GDM1 (cell line): ENCODE data around the gene FOLR1.
"Not testable (repeated sequence)": the region's sequence is repeated elsewhere in the genome, so short reads cannot be mapped to it uniquely, and the experiment has no call there.

ENCODE experiments used
- DNase-seq: peaks from one replicate; lab custom pipeline; 2025; lab: John Stamatoyannopoulos, UW

The FOLR1 gene

DNA sequence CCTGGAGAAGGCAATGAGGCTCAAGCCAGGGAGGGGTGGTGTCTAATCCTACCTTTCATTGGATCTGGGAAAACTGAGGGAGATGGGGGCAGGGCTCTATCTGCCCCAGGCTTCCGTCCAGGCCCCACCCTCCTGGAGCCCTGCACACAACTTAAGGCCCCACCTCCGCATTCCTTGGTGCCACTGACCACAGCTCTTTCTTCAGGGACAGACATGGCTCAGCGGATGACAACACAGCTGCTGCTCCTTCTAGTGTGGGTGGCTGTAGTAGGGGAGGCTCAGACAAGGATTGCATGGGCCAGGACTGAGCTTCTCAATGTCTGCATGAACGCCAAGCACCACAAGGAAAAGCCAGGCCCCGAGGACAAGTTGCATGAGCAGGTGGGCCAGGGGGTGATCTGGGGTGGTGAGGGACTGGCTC is at the start of gene FOLR1:
TSS of gene FOLR1 (plus strand) at position 180 of the 421 bp plus-strand sequence. CDS start at position 214, 34 bp downstream.
- DNase-seq, result no peak

DNA sequence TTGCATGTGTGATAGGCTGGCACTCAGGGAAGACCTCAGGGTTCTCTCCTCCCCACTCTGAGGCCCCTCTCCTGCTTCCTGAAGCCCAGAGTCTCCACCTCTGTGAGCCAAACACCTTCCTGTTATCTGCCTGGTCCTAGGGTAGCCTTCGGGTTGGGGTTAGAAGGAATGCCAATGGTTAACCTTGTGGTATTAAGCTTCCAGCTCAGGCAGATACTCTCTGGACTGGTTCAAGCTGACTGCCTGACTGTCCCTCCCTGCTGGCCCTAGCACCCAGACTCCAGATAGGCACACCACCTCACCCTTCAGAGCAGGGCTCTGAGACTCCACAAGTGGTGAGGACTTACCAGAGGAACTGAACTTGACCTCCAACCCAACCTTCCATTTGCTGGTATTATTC is 49.4 kb upstream of the FOLR1 start:
- not testable (repeated sequence) for DNase-seq

DNA sequence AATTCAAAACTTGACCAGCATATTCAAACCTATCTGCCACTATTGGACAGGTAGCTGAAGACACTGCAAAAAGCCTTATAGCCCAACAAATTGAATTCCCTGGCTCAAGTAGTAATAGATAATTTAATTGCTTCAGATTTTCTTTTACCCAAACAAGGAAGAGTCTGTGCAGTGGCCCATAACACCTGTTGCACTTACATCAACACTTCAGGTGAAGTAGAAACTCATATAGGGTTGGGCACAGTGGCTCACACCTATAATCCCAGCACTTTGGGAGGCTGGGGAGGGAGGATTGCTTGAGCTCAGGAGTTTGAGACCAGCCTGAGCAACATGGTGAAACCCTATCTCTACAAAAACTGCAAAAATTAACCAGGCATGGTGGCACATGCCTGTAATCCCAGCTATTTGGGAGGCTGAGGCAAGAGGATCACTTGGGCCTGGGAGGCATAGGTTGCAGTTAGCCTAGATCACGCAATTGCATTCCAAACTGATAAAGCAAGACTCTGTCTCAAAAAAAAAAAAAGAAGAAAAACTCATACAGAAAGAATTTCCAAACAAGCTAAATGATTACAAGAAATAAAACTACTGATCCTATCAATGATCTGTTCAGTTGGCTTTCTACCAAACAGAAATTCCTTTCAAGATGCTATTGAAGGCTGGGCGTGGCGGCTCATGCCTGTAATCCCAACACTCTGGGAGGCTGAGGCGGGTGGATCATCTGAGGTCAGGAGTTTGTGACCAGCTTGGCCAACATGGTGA is 47.0 kb upstream of the FOLR1 start:
- no peak for DNase-seq

DNA sequence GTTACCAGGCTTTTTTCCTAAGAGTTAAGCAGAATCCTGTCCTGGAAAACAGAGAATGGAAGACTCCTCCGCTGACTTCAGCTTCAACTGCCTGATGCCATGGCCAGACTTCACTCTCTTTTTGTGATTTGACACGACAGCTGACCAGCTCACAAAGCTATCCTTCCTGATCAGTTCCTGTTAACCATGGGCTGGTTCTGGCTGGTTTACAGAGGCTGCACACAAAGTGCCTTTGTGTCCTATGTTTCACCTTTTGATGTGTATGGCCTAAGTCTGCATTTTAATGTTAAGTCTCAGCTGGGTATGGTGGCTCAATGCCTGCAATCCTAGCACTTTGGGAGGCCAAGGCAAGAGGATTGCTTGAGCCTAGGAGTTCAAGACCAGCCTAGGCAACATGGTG is 45.3 kb upstream of the FOLR1 start:
- DNase-seq, result no peak

DNA sequence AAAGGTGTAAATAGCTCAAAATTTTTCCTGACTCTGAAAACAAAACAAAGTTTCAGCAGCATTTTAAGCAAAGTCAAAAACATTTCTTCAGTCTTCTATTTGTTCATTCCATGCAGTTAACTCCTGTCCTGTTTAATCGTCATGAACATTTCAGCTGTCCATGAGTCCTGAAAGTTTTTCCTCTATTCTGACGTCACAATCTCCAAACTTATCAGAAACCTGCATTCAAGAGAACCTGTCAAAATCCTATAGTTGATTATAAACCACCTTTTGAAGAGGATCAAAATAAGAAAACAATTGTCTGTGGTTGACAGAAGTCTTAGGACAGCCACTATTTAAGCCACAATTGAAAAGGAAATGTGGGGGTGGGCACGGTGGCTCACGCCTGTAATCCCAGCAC is 41.1 kb upstream of the FOLR1 start:
- no peak for DNase-seq

DNA sequence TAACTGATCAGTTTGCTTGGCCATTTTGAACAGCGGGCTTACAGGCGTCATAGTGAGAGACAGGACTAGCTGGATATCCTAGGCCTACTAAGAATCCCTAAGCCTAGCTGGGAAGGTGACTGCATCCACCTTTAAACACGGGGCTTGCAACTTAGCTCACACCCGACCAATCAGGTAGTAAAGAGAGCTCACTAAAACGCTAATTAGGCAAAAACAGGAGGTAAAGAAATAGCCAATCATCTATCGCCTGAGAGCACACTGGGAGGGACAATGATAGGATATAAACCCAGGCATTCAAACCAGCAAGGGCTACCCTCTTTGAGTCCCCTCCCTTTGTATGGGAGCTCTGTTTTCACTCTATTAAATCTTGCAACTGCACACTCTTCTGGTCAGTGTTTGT is 38.1 kb upstream of the FOLR1 start:
- DNase-seq, result not testable (repeated sequence)

DNA sequence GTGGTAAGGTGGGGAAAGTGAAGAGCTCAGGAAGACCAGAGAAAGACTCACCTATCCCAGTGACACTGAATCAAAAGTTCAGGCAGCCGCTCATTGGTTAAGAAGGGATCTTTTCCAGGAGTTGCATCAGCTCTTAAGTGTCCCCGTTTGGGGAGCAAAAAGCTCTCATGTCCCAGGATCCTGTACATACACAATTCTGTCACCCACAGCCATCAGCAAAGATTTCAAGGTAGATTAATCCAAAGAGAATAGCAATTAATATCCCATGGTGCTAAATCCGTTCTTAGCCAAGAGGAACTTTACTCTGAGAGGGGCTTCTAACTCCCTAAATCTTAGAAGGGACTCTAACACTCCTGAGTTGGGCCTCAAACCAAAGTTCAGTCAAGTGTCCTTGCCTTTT is 37.1 kb upstream of the FOLR1 start:
- no peak for DNase-seq

DNA sequence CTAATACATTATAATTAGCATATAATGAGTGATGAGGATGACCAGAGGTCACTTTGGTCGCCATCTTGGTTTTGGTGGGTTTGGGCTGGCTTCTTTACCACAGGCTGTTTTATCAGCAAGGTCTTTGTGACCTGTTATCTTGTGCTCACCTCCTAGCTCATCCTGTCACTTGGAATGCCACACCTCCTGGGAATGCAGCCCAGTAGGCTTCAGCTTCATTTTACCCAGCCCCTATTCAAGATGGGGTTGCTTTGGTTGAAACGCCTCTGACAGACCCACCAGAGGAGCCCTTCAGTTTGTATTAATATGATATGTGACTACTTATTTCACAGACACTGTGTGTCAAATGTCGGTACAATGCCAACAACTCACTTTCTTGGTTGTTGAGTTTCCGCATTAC is 36.2 kb upstream of the FOLR1 start:
- no peak for DNase-seq

DNA sequence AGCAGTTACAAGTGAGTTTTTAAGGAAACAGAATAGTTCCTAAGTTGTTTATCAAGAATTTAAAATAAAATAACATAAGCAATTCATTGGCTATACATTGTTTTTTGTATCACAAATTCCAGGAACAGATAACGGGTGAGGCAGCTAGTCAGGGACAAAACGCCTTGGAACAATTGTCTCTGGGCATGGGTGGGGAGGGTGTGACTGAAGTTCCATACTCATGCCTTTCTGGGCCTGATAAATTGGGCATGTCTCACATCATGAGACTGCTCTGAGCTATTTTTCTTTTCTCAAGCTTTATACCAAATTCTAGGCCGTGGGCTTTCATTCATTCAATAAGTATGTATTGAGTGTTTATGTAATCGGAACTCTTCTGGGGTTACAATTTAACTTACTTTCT is 34.8 kb upstream of the FOLR1 start:
- DNase-seq, result no peak

DNA sequence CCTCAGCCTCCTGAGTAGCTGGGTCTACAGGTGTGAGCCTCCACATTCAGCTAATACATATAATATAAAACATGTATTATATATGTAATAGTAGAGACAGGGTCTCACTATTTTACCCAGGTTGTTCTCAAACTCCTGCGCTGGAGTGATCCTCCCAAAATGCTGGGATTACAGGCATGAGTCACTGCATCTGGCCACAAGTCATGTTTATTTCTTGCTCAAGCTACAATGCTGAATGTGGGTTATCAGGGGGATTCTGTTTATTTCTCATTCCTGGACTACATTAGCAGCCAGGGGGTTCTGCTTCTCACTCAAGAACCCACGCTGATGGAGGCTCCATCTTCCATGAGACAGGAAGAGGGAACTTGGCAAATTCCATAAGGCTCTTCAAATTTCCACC is 31.6 kb upstream of the FOLR1 start:
- DNase-seq, result no peak

DNA sequence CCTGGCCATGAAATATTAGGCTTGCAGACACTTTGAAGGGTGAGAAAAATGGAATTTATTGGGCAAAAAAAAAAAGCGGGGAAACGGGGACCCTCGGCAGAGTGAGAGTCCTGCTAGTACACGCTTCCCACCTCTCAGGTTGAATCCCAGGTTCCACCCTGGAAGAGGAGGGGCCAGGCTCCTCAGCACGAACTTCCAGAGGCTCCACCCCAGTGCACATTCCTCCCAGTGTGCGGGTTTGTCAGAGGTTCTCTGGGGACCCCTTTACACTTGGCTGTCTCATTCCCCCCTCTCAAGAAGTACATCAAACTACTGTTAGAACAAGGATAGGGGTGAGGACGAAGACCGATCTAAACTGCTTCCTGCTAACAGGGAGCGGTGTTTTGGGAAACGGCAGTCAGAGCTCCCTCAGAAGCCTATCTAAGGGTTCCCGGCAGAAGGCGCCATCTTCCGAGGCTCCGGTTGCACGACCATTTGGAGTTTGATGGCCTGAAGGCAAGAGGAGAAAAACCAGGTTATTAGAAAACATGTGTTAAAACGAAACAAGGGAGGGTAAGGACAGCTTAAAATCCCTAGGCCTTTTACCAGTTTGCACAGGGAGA is 28.9 kb upstream of the FOLR1 start:
- DNase-seq, result no peak

DNA sequence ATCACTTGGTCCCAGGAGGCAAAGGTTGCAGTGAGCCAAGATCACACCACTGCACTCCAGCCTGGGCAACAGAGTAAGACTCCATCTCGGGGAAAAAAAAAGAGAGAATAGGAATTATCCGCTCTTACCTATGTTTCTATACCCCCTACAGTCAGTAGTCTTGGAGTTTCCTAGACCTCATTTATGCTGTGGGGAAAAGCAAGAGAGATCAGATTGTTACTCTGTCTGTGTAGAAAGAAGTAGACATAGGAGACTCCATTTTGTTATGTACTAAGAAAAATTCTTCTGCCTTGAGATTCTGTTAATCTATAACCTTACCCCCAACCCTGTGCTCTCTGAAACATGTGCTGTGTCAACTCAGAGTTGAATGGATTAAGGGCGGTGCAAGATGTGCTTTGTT is 27.8 kb upstream of the FOLR1 start:
- not testable (repeated sequence) for DNase-seq

DNA sequence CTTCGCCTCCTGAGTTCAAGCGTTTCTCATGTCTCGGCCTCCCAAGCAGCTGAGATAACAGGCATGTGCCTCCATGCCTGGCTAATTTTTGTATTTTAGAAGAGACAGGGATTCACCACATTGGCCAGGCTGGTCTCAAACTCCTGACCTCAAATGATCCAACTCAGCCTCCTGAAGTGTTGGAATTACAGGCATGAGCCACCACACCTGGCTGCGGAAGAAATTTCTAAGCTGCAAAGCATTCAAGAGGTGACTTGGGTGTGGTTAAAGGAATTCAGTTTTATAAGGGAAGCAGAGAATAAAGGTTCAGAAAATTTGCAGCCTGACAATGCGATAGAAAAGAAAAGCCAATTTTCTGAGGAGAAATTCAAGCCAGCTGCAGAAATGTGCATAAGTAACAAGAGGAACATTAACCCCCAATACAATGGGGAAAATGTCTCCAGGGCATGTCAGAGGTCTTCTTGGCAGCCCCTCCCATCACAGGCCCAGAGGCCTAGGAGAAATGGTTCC is 22.8 kb upstream of the FOLR1 start:
- not testable (repeated sequence) for DNase-seq

DNA sequence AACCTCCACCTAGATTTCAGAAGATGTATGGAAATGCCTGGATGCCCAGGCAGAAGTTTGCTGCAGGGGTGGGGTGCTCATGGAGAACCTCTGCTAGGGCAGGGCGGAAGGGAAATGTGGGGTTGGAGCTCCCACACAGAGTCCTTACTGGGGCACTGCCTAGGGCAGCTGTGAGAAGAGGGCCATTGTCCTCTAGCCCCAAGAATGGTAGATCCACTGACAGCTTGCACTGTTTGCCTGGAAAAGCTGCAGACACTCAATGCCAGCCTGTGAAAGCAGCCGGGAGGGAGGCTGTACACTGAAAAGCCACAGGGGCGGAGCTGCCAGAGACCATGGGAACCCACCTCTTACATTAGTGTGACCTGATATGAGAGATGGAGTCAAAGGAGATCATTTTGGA is 22.2 kb upstream of the FOLR1 start:
- DNase-seq, result not testable (repeated sequence)

DNA sequence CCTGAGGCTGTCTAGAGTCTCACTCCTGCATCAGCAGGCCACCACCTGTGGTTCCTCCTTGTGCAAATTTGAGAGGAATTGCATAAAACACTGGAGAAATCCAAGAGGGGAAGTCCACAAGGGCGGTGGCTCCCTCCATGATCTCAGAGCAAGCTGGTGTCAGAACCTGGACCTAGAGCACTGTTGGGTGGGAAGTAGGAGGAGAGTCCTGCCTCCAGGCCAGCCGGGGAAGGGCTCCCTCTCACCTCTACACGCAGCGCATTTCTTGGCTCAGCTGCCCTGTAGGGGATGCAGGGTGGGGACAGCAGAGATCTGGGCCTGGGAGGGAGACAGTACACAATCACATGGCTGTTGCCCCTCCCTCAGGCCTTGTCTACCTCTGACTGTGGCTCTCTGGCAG is 19.9 kb upstream of the FOLR1 start:
- not testable (repeated sequence) for DNase-seq

DNA sequence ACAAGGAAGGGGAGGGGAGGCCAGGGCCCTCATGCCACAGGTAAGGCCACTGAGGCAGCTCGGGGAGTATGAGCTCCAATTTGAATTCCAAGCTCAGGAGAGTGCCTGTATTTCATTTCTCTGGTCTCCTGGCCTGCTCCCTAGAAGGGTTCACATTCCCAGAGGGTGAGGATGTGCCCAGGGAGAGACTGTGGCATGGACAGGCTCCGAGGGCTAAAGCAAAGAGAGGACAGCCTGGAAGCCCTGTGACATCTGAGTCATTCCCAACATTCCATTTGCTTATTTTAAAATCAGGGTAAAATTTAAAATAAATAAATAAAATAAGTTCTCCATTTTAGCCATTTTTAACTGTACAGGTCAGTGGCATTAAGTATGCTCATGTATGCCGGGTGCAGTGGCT is 18.6 kb upstream of the FOLR1 start:
- DNase-seq, result no peak

DNA sequence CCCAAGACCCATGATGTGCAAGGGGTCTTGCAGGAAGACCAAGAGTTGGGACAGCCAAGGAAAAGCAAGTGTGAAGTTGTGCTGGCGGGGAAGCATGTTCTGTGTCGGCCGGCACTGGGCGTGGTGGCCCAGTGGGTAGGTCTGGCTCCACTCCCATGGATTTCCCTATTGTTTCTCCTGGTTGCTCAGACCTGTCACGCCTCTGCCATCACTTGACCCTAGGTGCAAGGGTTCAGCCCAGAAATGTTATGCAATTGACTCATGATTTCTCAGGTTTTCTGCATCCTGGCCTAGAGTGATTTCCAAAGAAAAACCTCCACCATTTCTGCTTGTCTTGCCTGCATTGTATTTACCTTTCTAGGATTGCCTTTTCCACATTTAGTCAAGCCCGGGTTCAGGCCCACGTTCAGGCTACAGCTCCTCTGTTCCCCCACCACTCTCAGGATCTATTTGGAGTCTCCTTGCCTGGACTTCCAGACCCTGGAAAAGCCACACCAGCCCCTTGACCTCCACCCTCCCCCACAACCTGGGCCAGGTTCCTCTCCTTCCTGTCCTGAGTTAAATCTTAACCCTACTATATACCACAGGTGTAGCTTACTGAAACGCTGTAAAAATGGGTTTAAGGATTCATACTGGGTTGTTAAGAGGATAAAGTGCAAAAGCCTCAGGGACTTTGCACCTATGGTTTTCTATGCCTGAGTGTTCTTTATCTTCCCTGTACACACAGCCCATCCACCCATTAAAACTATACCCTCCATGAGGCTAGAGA is 17.5 kb upstream of the FOLR1 start:
- DNase-seq, result no peak

DNA sequence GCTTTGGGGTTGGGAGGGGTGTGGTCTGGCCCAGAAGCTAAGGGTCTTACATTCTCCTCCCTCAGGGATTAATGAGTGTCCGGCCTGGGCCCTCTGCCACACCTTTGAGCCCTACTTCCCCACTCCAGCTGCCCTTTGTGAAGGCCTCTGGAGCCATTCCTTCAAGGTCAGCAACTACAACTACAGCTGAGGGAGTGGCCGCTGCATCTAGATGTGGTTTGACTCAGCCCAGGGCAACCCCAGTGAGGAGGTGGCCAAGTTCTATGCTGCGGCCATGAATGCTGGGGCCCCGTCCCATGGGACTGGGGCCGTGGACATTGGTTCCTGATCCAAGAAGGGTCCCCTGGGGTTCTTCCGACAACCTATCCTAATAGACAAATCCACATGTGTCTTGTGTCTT is 14.3 kb upstream of the FOLR1 start:
- DNase-seq, result no peak

DNA sequence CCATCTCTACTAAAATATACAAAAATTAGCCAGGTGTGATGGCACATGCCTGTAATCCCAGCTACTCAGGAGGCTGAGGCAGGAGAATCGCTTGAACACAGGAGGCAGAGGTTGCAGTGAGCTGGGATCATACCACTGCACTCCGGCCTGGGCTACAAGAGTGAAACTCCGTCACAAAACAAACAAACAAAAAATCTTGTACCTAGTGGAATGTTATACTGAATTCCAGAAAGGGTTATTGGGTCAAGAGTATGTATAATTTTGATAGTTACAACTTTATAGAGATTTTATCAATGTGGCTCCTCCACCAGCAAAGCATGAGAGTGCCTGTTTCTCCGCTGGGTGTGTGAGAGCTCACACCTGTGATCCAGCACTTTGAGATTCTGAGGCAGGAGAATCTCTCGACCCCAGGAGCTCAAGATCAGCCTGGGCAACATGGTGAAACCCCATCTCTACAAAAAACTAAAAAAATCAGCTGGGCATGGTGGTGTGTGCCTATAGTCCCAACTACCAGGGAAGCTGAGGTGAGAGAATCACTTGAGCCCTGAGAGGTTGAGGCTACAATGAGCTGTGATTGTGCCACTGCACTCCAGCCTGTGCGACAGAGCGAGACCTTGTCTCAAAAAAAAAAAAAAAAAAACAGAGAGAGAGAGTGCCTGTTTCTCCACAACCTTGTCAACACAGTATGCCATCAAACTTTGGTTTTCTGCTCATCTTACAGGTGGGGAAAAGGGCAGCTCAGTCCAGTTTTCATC is 12.7 kb upstream of the FOLR1 start:
- no peak for DNase-seq

DNA sequence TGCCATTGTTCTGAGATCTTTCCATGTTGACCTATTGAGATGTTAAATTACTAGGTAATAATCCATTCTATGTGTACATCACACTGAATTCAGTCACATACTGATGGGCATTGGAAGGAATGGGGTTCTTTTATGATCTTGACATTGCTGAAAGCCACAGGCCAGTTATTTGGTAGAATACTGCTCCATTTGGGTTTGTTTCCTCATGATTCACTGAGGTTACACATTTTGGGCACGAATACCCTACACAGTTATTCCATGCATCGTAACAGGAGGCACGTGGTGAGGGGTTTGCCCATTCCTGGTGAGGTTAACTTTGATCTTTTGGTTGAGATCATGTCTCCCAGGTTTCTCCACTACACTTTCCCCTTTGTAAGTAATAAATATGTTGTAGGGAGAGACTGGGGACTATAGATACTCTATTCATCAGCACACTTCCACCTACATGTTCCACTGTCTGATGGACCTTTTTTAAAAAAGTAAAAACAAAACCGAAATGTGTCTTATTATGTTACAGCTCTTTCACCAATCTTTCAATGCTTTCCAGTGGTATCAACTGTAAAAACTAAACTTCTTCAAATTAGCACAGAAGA is 12.0 kb upstream of the FOLR1 start:
- DNase-seq, result no peak

DNA sequence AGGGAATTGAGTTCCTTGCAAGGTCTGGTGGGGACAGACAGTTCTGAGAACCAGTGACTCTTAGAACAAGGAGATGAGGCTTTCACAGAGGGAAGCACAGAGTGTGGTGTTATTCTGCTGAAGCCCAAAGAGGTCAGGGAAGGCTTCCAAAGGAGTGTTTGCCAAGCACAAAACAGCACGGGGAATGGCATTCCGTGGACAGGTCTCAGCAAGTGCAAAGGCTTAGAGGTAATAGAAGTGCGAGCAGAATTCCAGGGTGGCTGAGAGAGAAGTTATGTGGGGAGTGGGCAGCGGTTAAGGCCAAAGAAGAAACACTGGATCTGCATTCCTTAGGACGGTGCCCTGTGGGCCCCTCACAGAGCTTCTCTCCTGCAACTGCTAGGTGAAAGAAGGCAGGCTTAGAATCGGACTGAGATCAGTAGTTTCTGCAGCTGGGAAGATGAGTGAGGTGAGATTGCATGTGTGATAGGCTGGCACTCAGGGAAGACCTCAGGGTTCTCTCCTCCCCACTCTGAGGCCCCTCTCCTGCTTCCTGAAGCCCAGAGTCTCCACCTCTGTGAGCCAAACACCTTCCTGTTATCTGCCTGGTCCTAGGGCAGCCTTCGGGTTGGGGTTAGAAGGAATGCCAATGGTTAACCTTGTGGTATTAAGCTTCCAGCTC is 10.9 kb upstream of the FOLR1 start:
- DNase-seq, result not testable (repeated sequence)
